ENCODE results near the gene DEFB119. TPM values are rescaled to one million over a fixed set of nuclear protein-coding genes. Genes with fewer than 3 reads are reported as not detected.

Gene DEFB119
- total RNA-seq, 1 donor from 2014 or later: not detected

DNA sequence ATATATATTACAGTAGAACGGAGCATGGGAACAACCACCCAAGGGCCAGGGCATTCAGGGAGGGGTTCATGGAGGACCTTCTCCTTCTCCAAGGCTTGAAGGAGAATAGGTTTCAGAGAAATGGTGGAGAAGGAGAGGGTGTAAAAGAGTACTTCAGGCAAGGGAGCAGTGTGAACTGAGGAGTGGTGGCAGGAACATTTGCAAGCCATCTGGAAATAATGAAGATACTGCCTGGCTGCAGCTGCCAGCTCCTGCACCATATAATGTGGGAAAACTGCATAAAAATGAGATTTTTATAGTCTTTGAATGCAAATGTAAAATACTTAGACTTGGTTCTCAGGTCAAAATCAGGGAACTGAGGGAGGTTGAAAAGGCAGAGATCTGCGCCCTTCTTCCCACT lies 25.3 kb upstream of the DEFB119 start:
- peaks cover 6% of the 10 kb centered on the region for H3K9me3 Mint-ChIP-seq (ENCODE audit: unreplicated experiment)
- no peak for DNase-seq (ENCODE audit: extremely low spot score, unreplicated experiment)
- H3K36me3 Mint-ChIP-seq (ENCODE audit: unreplicated experiment): no peaks in the 10 kb centered on the region
- no peaks in the 10 kb centered on the region for H3K4me1 Mint-ChIP-seq (ENCODE audit: unreplicated experiment)
- H3K27me3 Mint-ChIP-seq (ENCODE audit: unreplicated experiment): no peaks in the 10 kb centered on the region
- no peak overlapping the region for H3K4me3 Mint-ChIP-seq (ENCODE audit: unreplicated experiment)
- no peak overlapping the region for H3K27ac Mint-ChIP-seq (ENCODE audit: unreplicated experiment)
- TF ChIP-seq CTCF (IDR thresholded peaks at IDR 0.05): no peak

GRCh38 chr20:31414381-31414780 lies 24.0 kb upstream of the DEFB119 start:
- H3K4me1 Mint-ChIP-seq (ENCODE audit: unreplicated experiment): no peaks in the 10 kb centered on the region
- TF ChIP-seq CTCF (IDR thresholded peaks at IDR 0.05): no peak
- no peak for DNase-seq (ENCODE audit: extremely low spot score, unreplicated experiment)
- H3K9me3 Mint-ChIP-seq (ENCODE audit: unreplicated experiment): peaks cover 6% of the 10 kb centered on the region
- no peaks in the 10 kb centered on the region for H3K27me3 Mint-ChIP-seq (ENCODE audit: unreplicated experiment)
- no peak overlapping the region for H3K4me3 Mint-ChIP-seq (ENCODE audit: unreplicated experiment)
- H3K36me3 Mint-ChIP-seq (ENCODE audit: unreplicated experiment): no peaks in the 10 kb centered on the region
- no peak overlapping the region for H3K27ac Mint-ChIP-seq (ENCODE audit: unreplicated experiment)

DNA sequence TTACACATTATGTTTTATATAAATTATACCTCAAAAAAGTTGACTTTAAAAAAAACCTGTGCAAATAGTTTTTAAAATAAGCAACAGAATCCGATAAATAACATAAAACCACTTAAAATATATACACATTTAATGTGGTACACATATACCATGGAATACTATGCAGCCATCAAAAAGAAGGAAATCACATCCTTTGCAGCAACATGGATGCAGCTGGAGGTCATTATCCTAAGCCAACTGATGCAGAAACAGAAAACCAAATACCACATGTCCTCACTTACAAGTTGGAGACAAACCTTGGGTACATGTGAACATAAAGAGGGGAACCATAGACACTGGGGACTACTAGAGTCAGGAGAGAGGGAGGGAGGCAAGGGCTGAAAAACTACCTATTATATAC lies 19.6 kb upstream of the DEFB119 start:
- no peaks in the 10 kb centered on the region for H3K27me3 Mint-ChIP-seq (ENCODE audit: unreplicated experiment)
- no peaks in the 10 kb centered on the region for H3K36me3 Mint-ChIP-seq (ENCODE audit: unreplicated experiment)
- no peaks in the 10 kb centered on the region for H3K4me1 Mint-ChIP-seq (ENCODE audit: unreplicated experiment)
- DNase-seq (ENCODE audit: extremely low spot score, unreplicated experiment): no peak
- TF ChIP-seq CTCF (IDR thresholded peaks at IDR 0.05): no peak
- H3K4me3 Mint-ChIP-seq (ENCODE audit: unreplicated experiment): no peak overlapping the region
- peaks cover 9% of the 10 kb centered on the region for H3K9me3 Mint-ChIP-seq (ENCODE audit: unreplicated experiment)
- H3K27ac Mint-ChIP-seq (ENCODE audit: unreplicated experiment): no peak overlapping the region

DNA sequence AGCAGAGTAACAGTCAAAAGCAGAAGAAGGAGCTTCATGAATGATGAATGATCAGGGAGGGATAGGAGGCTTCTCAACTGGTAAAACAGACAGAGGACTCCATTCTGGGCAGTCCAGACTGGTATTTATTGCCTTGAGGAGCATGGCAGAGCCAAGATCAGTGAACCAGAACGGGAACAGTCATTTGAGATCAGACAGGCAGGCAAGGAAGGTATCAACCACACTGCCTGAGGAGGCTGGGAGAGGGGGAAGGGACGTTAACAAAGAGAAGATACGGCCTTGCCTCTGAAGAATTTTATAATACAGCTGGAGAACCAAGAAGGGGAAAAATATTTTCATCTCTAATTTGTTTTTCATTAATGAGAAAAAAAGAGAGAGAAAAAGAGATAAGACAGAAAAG lies 15.7 kb upstream of the DEFB119 start, which contains the start of gene DEFB121:
DEFB121 (minus strand) TSS at position 101 of the 400 bp plus-strand sequence; CDS start at position 38, 63 bp downstream.
- no peak for TF ChIP-seq CTCF (IDR thresholded peaks at IDR 0.05)
- no peak for DNase-seq (ENCODE audit: extremely low spot score, unreplicated experiment)
- H3K4me1 Mint-ChIP-seq (ENCODE audit: unreplicated experiment): no peaks in the 10 kb centered on the region
- no peak within 1 kb of the TSS for H3K4me3 Mint-ChIP-seq (ENCODE audit: unreplicated experiment)
- no peak within 1 kb of the TSS for H3K27ac Mint-ChIP-seq (ENCODE audit: unreplicated experiment)
- H3K9me3 Mint-ChIP-seq (ENCODE audit: unreplicated experiment): peaks cover 12% of the 10 kb centered on the region
- H3K27me3 Mint-ChIP-seq (ENCODE audit: unreplicated experiment): no peaks in the 10 kb centered on the region
- no peaks in the 10 kb centered on the region for H3K36me3 Mint-ChIP-seq (ENCODE audit: unreplicated experiment)

- no peak for DNase-seq (ENCODE audit: extremely low spot score, unreplicated experiment)
- H3K36me3 Mint-ChIP-seq (ENCODE audit: unreplicated experiment): no peaks in the 10 kb centered on the region
- H3K9me3 Mint-ChIP-seq (ENCODE audit: unreplicated experiment): peaks cover 12% of the 10 kb centered on the region
- H3K27me3 Mint-ChIP-seq (ENCODE audit: unreplicated experiment): no peaks in the 10 kb centered on the region
- no peaks in the 10 kb centered on the region for H3K4me1 Mint-ChIP-seq (ENCODE audit: unreplicated experiment)
- no peak for TF ChIP-seq CTCF (IDR thresholded peaks at IDR 0.05)
- no peak overlapping the region for H3K4me3 Mint-ChIP-seq (ENCODE audit: unreplicated experiment)
- no peak overlapping the region for H3K27ac Mint-ChIP-seq (ENCODE audit: unreplicated experiment)
Measured at GRCh38 chr20:31403886-31404285, 13.5 kb upstream of the DEFB119 start.

Measured in osteocyte (in vitro differentiated cells).